ENCODE measurements around the gene AOC1. TPM values are rescaled to one million over a fixed set of nuclear protein-coding genes. Genes with fewer than 3 reads are reported as not detected.

The AOC1 gene
- total RNA-seq, 1 donor = 1.1 TPM

DNA sequence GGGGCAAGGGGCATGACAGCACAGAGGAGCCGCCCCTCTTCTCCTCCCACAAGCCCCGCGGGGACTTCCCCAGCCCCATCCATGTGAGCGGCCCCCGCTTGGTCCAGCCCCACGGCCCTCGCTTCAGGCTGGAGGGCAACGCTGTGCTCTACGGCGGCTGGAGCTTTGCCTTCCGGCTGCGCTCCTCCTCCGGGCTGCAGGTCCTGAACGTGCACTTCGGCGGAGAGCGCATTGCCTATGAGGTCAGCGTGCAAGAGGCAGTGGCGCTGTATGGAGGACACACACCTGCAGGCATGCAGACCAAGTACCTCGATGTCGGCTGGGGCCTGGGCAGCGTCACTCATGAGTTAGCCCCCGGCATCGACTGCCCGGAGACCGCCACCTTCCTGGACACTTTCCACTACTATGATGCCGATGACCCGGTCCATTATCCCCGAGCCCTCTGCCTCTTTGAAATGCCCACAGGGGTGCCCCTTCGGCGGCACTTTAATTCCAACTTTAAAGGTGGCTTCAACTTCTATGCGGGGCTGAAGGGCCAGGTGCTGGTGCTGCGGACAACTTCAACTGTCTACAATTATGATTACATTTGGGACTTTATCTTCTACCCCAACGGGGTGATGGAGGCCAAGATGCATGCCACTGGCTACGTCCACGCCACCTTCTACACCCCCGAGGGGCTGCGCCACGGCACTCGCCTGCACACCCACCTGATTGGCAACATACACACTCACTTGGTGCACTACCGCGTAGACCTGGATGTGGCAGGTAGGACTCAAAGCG lies 5.1 kb downstream of the AOC1 start:
- no peak for DNase-seq (ENCODE audit: low read depth in 2 of 3, low spot score in 2 of 3)

DNA sequence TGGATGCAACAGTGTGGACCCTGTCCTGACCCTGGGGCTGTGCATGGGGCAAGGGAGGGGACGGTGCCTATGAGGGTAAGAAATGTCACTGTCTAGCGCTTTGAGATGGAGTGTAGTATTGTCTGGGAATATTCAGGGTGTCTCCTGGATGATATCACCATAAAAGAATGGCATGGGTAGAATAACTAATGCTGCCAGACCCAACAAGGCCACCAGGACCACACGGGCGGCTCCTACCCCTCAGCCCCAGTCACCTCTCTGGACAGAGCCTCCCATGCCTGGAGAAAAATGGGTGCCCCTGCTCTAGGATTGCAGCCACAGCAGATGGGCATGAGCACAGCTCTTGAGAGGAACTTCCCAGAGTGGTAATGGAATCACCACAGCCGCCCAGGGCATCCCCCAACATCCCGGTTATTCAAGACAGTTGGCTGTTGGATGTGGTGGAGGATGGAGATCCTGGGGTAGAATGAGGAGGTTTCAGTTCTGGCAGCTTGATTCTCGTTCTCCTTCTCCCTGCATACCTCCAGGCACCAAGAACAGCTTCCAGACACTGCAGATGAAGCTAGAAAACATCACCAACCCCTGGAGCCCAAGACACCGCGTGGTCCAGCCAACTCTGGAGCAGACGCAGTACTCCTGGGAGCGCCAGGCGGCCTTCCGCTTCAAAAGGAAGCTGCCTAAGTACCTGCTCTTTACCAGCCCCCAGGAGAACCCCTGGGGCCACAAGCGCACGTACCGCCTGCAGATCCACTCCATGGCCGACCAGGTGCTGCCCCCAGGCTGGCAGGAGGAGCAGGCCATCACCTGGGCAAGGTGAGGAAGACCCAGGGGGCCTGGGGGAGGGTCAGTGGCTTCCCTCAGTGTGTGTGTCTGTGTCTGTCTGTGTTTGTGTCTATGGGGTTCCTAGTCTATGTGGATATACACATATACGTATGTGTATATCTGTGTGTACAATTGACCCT lies 6.2 kb downstream of the AOC1 start:
- DNase-seq (ENCODE audit: low read depth in 2 of 3, low spot score in 2 of 3) = no peak

DNA sequence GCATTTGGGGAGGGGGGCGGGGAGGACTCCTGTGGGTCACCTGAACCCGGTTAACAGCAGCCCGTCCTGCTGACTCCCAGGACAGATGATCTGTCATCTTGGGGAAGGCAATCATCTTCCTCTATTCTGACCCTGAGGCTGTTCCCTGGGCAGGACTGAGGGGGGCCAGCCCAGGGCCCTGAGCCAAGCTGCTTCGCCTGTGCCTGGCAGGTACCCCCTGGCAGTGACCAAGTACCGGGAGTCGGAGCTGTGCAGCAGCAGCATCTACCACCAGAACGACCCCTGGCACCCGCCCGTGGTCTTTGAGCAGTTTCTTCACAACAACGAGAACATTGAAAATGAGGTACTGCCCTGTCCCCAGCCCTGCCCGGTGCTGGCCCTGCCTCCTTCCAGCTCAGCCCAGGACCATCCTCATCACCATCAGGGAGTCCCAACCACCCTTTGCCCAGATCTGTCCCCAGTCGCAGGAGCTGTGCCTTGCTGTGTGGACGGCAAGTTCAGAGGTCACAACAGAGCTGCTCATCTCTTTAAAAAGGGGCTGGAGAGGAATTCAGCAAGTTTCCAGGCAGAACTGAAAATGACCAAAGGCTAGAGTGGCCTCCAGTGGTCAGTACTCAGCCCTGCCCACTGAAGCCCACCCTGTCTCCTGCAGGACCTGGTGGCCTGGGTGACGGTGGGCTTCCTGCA lies 8.1 kb downstream of the AOC1 start:
- DNase-seq (ENCODE audit: low read depth in 2 of 3, low spot score in 2 of 3) = no peak

DNA sequence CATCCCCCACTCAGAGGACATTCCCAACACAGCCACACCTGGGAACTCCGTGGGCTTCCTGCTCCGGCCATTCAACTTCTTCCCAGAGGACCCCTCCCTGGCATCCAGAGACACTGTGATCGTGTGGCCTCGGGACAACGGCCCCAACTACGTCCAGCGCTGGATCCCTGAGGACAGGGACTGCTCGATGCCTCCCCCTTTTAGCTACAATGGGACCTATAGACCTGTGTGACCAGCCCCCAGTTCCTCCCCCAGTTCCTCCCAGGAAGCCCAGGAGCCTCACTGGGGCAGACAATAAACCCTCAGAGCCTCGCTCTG lies 8.6 kb downstream of the AOC1 start:
- no peak for DNase-seq (ENCODE audit: low read depth in 2 of 3, low spot score in 2 of 3)

DNA sequence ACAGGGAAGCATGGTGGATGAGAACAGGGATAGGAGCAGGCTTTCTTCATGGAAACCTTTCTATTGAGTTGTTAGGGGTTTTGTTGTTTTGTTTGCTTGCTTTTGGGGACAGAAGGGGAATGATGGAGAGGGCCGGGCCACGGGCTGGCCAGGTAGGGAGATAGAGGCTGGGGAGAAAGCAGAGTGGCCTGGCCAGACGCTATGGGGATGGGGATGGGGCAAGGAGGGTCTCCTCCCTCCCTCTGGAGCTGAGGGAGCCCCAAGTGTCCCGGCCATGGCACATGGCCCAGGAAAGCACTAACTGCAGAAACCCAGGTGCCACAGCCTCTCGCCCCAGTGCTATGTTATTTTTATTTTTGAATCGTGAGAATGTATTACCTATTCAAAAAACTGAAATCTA lies 10.0 kb downstream of the AOC1 start:
- no peak for DNase-seq (ENCODE audit: low read depth in 2 of 3, low spot score in 2 of 3)

DNA sequence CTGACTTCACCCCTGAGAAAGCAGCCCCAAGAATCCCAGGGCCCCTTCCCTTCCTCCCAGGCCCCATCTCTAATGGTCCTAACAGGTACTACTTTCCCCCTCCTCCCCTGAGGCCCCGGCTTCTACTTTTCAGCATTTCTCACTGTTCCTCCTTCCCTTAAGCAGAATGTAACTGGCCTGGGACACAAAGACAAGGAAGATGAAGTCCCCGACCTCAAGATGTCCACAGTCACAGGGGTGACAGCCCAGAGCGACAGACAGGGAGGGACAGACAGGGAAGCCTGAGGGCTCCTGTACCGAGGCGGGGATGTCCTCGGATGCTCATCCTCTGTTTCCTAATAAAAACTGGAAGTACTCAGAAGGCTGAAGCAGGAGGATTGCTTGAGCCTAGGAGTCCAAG lies 11.6 kb downstream of the AOC1 start:
- no peak for DNase-seq (ENCODE audit: low read depth in 2 of 3, low spot score in 2 of 3)

DNA sequence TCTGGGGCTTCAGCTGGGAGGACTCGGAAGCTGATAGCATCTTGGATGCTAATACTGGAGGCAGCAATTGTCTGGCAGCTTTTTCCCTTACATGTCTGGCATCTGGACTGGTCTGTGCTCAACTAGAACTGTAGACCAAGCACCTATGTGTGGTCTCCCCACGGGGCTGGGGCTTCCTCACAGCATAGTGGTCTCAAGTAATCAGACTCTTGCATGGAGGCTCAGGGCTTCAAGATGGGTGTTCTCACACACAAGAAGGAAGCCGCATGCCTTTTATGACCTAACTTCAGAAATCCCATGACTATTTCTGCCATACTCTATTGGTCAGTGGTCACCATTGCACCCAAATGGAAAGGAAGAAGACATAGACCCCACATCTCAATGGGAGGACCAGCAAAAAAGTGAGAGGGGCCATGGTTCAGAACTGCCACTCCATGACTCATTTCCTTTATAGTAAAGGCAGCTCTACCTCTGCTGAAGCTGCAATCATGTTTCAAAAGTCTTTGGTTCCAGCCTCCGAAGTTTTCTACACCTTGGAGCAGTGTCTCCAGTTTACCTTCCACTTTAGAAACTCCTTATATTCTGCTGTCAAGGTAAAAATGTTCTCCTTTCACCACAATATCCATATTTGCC lies 14.7 kb downstream of the AOC1 start:
- DNase-seq (ENCODE audit: low read depth in 2 of 3, low spot score in 2 of 3) = no peak

DNA sequence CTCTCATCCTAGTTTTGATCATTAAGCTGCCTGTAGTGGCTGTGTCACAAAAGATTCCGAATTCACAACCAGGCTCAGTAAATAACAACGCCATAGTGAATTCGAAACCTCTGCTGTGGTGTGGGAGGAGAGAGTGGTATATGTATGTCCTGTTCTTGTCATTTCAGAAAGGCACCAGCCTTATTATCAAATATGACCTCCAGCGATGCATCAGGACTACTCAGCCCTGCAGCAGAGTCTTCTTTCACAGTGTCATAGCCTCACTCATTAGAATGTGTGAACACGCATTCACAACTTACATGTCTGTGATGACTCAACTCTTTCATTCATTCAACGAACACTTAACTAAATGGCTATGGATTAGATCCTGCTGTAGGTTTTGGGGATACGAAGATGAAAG lies 15.3 kb downstream of the AOC1 start:
- no peak for DNase-seq (ENCODE audit: low read depth in 2 of 3, low spot score in 2 of 3)

DNA sequence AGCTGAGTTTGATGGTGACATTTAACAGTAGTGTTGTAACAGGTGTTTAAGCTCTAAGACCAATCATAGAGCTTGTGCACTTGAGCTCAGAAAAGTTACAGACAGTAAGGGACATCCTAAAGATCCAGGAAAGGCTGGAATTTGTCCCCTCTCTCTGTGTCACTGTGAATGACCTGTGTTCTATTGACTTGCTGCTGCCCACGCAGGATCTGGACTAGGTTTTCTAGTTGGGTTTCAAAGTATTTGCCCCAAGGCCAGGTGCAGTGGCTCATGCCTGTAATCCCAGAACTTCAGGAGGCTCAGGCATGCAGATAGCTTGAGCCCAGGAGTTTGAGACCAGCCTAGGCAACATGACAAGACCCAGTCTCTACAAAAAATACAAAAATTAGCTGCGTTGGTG lies 17.1 kb downstream of the AOC1 start:
- no peak for DNase-seq (ENCODE audit: low read depth in 2 of 3, low spot score in 2 of 3)

DNA sequence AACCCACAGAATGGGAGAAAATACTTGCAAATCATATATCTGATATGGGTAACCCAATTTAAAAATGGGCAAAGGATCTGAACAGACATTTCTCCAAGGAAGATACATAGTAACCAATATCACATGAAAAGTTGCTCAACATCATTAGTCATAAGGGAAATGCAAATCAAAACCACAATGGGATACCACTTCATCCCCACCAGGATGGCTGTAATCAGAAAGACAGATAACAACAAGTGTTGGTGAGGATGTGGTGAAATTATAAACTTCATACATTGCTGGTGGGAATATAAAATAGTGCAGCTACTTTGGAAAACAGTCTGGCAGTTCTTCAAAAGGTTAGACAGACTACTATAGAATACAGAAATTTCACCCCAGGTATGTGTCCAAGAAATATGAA lies 19.3 kb downstream of the AOC1 start:
- DNase-seq (ENCODE audit: low read depth in 2 of 3, low spot score in 2 of 3) = no peak

DNA sequence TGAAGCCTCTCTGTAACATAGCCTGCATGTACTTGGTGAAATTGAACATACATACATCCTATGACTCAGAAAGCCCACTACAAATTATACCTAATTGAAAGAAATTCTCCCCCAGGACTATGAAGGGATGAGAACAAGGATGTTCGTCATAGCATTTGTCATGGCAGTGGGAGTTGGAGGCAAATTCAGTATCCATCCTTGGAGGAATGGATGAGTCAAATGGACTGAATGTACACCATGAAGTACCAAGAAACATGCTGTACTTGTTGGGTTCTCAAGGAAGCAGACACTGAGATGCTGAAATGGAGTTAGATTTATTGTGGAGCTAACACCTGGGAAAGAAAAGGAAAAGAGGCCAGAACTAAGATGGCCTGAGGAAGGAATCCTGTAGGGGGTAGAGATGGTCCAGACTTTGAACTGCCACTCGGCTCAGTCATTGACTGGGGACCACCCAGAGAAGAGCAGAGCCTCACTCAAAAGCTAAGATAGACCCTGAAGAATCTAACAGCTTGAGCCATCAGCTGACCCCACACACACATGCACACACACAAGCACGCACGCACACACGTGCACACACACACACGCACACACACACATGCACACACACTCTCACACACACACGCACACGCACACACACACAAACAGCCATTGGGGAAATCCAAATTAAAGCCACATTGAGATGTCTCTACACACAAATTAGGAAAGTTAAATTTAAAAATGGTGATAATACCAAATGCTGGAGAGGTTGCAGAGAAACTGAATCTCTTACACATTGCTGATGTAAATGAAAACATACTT lies 22.3 kb downstream of the AOC1 start:
- no peak for DNase-seq (ENCODE audit: low read depth in 2 of 3, low spot score in 2 of 3)

DNA sequence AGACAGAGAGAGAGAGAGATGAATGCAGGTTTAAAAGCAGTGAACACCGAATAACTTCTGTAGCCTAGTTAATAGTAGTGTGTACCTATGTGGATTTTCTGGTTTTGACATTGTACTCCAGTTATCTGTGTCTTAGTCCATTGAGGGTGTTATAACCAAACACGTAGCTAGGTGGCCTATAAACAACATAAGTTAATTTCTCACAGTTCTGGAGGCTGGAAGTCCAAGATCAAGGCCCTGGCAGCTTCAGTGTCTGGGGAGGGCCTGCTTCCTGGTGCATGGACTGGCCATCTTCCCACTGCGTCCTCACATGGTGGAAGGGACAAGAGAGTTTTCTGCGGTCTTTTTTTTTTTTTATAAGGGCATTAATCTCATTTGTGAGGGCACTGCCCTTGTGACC lies 23.5 kb downstream of the AOC1 start:
- DNase-seq (ENCODE audit: low read depth in 2 of 3, low spot score in 2 of 3) = no peak

DNA sequence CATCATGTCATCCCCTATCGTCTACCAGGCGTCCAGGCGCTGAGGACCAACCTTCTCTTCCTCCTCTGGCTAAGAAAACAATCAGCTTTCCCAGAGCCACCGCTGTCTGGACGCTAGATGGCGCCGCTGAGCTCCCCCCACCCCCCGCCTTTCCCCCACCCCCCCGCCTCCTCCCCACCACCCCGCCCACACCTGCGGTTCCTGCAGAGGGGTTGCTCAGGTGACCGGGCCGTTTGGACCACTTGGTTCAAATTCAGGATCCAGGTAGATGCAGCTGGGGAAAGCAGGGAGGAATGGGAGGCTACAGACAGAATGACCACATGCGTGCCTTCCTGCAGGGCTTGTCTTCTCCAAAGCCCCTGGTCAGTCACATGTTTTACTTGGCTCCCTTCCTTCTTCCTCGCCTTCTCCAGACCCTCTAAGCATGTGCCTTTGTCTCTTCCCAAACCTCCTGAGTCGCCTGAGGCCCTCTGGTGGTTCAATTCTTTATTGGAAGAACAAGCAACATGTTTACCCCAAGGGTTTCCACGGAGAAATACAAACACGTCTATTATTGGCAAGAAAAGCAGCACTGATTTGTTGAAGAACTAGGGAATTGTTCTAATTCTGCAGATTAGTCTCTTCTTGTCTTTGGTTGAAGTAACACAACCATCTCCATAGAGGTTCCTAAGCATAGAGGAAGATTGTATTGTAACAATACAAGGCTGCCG lies 24.7 kb downstream of the AOC1 start:
- DNase-seq (ENCODE audit: low read depth in 2 of 3, low spot score in 2 of 3) = peak; percentile 37 to 89 (median 82)

DNA sequence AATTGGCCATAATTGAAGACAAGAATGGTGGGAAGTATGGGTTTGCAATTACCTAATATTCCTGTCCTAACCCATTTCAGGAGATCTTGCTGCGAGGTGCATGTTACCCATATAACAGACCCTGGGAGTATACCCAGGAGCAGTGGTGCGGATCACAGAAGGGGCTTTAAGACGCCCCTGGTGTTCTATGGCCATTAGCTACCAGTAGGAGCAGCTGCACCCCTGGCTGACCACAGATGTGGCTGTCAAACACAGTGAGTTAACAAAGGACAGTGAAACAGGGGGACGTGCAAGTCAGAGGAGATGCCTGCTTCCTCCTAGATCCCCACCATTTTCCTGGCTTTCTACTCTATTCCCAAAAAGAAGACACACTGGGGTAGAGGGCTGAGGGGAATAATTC lies 25.2 kb downstream of the AOC1 start:
- DNase-seq (ENCODE audit: low read depth in 2 of 3, low spot score in 2 of 3) = no peak

DNA sequence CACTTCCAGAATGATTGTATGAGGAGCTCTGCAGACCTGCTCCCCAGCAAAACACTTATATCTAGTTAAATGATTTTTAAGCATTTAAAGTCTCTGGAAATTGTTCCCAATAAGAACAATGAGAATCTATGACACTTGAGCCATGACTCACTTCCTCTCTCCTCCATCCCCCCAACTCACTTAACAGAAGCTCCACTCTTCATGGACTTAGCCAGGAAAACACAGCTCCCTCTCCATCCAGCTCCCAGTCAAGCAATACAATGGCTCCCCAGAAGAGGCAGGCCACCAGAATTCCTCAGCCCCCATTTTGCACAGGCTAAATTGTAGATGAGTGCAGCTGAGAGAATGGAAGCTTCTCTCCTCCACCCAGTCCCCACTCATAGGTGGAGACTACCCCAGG lies 27.0 kb downstream of the AOC1 start:
- no peak for DNase-seq (ENCODE audit: low read depth in 2 of 3, low spot score in 2 of 3)

DNA sequence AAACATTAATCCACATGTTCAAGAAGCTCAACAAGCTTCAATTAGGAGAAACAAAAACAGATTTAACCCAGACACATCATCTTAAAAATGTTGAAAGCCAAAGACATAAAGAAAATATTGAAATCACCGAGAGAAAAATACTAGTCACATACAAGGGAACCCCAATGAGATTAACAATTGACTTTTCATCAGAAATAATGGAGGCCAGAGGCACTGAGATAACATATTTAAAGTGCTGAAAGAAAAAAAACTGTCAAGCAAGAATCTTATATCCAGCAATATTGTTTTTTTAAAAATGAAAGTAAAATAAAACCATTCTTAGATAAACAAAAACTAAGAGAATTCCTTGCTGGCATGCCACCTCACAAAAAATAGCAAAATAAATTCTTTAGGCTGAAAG lies 28.9 kb downstream of the AOC1 start:
- no peak for DNase-seq (ENCODE audit: low read depth in 2 of 3, low spot score in 2 of 3)

DNA sequence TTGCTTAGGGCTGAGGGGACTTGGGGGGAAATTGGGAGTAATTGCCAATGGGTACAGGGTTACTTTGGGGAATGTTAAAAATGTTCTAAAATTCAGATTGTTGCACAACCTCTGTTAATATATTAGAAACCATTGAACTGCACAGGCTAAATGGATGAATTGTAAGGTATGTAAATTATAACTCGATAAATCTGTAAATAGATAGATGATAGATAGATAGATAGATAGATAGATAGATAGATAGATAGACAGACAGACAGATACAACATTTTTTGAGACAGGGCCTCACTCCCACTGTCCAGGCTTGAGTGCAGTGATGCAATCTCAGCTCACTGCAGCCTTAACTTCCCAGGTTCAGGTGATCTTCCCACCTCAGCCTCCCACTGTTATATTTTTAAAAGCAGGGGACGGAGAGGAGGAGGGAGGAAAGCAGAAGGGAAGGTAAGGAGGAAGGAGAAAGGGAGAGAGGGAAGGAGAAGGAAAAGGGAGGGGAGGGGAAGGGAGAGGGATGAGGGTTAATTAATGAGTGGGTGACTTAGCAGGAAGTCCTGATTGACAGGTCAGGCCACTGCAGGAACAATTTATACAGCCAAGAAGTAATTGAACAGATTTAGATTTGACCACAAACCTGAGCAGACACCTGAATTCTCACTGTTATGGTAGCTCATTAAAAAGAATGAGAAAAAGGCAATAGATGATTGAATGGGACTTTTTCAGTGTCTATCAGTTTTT lies 38.7 kb downstream of the AOC1 start:
- DNase-seq (ENCODE audit: low read depth in 2 of 3, low spot score in 2 of 3) = no peak

DNA sequence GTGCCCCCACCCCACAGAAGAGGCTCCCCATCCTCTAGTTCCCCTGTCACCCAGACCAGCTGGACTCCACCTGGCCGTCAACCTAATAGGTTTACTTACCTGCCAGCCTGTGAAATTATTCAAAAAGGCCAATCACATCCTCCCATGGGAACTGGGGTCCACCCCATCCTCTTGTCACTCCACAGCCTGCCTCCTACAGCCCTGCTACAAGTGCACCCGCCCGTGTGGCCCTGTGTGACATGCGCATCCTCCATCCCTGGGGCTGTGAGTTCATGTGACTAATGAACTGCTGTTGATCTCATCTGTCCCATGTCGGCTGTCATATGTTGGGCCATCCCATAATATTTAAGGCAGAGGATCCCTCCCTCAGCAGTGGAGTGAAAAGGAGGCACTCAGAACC lies 39.4 kb downstream of the AOC1 start:
- no peak for DNase-seq (ENCODE audit: low read depth in 2 of 3, low spot score in 2 of 3)

DNA sequence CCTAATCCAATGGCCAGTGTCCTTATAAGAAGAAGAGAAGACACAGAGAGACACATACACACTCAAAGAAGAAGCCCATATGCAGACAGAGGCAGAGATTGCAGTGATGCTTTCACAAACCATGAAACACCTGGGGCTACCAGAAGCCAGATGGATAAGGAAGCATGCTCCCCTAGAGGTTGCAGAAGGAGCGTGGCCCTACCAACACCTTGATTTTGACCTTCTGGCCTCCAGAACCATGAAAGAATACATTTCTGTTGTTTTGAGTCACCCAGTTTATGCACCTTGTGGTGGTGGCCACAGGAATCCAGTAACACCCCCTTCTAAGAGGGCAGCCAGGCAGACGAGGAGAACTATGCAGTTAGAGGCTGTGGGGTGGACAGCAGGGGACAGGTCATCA lies 43.5 kb downstream of the AOC1 start:
- DNase-seq (ENCODE audit: low read depth in 2 of 3, low spot score in 2 of 3) = no peak
